ENCODE measurements around the gene KRTAP2-1.

- TF ChIP-seq CTCF (conservative IDR thresholded peaks at IDR 0.05 in 1 of 2, IDR thresholded peaks at IDR 0.05 in 1 of 2; ENCODE audit: low read depth in 1 of 2, low read length in 2 of 2) (no peak), EZH2 (IDR thresholded peaks at IDR 0.05; ENCODE audit: low read length, missing control alignments) (no peak)
These were observed 1.3 kb upstream of the KRTAP2-1 start for GRCh38 chr17:41048441-41048840.
